Keratinocyte (primary cell): ENCODE data around the gene ADAMTS6.

Experiments used
- EZH2 ChIP-seq: IDR thresholded peaks from one replicate; pipeline ENCODE4 v1.6.1; 2012; ENCODE audit warnings: inconsistent platforms, mild to moderate bottlenecking, low read length, moderate library complexity
- TF ChIP-seq, protein P1 (sequence below), 3 experiments: IDR thresholded peaks in 1 of 3; conservative IDR thresholded peaks in 1 of 3; optimal IDR thresholded peaks in 1 of 3; 2 replicates in 2 of 3; 3 replicates in 1 of 3; pipeline versions ENCODE3 to v1.5.1; 2011; ENCODE audit warnings: low read length in 3 of 3, mild to moderate bottlenecking in 3 of 3, moderate library complexity in 2 of 3, control low read depth in 1 of 3, inconsistent platforms in 1 of 3; ENCODE audit not compliant: insufficient read depth in 2 of 3; ENCODE audit errors: extremely low read depth in 1 of 3

DNA sequence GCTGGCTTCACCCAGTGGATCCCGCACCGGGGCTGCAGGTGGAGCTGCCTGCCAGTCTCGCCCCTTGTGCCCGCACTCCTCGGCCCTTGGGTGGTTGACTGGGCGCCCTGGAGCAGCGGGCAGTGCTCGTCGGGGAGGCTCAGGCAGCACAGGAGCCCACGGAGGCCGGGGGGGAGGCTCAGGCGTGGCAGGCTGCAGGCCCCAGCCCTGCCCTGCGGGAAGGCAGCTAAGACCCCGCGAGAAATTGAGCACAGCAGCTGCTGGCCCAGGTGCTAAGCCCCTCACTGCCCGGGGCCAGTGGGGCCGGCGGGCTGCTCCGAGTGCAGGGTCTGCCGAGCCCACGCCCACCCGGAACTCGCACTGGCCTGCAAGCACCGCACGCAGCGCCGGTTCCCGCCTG is 3.7 kb upstream of the ADAMTS6 start:
- TF ChIP-seq, protein P1, sequence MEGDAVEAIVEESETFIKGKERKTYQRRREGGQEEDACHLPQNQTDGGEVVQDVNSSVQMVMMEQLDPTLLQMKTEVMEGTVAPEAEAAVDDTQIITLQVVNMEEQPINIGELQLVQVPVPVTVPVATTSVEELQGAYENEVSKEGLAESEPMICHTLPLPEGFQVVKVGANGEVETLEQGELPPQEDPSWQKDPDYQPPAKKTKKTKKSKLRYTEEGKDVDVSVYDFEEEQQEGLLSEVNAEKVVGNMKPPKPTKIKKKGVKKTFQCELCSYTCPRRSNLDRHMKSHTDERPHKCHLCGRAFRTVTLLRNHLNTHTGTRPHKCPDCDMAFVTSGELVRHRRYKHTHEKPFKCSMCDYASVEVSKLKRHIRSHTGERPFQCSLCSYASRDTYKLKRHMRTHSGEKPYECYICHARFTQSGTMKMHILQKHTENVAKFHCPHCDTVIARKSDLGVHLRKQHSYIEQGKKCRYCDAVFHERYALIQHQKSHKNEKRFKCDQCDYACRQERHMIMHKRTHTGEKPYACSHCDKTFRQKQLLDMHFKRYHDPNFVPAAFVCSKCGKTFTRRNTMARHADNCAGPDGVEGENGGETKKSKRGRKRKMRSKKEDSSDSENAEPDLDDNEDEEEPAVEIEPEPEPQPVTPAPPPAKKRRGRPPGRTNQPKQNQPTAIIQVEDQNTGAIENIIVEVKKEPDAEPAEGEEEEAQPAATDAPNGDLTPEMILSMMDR (optimal IDR thresholded peaks at IDR 0.05 in 1 of 3, IDR thresholded peaks at IDR 0.05 in 1 of 3, conservative IDR thresholded peaks at IDR 0.05 in 1 of 3; ENCODE audit: extremely low read depth in 1 of 3, insufficient read depth in 2 of 3, low read length in 3 of 3): no peak
- no peak for TF ChIP-seq EZH2
